ENCODE data around the gene SIGLEC14.
"Not testable (repeated sequence)": the region's sequence is repeated elsewhere in the genome, so short reads cannot be mapped to it uniquely, and the experiment has no call there.

Gene SIGLEC14, protein sequence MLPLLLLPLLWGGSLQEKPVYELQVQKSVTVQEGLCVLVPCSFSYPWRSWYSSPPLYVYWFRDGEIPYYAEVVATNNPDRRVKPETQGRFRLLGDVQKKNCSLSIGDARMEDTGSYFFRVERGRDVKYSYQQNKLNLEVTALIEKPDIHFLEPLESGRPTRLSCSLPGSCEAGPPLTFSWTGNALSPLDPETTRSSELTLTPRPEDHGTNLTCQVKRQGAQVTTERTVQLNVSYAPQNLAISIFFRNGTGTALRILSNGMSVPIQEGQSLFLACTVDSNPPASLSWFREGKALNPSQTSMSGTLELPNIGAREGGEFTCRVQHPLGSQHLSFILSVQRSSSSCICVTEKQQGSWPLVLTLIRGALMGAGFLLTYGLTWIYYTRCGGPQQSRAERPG

DNA sequence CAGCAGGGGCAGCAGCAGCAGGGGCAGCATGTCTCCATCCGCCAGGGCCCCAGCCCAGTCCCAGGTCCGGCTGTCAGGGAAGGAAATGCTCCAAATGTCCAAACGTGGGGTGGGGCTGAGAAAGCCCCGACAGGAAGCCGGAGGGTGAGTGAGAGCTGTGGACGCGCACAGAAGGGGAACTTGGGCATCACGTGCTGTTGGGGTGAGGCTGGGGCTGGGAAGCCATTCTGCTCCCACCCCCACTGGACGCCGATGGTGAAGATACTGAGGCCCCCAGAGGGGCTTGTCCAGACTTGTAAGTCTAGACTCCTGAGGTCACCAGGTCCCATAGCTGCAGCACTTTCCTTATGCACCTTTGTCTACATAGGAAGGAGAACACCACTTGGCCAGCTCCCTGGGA is at the start of gene SIGLEC14:
Gene SIGLEC14, minus strand, starts transcription at position 96 of the 400 bp plus-strand sequence. Its CDS starts 66 bp downstream, at position 30.
- DNase-seq, result not testable (repeated sequence)

DNA sequence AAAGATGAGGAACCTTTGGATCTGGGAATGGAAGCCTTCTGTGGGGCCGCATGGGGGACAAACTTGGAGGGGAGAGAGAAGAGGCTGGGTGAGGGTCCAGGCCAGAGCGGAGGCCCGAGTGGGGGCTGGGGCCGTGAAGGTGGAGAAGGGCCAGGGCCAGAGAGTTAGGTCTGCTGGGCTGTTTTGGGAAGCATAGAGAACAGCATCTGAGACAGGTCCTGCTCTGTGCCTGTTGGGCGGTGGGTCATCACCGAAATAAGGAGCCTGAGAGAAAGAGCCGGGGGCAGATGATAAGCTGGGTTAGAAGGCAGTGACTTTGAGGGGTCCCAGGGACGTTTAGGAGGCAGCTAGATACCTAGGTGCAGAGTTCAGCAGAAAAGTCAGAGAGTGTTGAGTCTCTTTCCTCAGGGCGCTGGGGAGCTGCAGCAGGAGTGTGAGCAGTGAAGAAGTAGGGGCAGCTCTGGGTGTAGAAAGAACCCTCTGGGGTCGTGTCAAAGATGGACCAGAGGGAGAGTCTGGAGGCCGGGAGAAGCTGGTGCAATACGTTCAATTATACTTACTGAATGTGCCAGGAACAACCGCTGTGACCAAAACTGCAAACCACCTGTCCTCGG is 49.2 kb upstream of the SIGLEC14 start:
- DNase-seq, result no peak

DNA sequence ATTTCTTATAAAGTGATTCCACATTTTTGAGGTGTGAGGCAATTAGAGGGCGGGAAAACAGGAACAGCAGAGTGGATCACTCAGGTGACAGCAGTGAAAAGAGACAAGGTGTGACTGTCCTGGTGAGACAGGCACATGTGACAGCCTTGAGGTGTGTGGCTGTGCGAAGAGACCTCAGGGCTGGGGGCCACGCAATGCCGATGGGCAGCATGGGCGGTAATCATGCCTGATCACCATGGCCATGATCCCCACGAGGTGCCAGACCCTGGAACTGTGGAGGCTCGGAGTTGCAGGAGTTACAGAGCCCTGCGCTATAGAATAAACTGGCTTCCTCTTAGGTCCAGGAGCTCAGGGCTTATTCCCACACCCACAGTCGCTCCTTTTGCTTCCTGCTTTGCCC is 48.5 kb upstream of the SIGLEC14 start:
- no peak for DNase-seq

DNA sequence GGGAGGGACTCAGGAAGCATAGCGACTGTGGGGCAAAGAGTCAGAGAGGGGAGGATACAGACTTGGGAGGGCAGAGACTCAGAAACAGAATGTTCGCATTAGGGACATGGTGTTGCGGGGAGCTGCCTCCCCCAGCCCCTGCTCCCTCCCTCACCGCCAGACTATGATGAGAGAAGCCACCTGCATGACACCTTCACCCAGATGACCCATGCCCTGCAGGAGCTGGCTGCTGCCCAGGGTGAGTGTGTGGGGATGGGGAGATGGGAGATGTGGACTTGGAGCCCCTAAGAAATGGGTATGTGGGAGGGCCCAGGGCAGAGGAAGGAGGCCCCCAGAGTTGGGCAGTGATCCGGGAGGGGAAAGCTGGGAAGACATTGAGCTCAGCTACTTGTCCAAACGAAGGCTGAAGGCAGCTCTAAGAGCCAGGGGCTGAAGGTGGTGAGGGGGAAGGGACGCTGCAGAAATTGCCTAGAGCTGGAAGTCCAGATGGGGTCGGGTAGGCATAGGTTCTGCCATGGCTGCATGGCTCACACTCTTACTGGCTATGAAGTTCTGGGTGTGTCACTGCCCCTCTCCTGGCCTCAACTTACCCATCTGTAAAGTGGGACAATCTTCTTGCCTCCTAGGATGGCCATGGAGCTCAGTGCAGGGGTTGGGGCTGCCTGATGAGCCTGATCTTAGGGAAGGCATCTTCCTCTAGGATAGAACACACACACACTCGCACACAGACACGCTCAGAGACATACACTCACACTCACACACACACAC is 47.9 kb upstream of the SIGLEC14 start:
- DNase-seq, result no peak

DNA sequence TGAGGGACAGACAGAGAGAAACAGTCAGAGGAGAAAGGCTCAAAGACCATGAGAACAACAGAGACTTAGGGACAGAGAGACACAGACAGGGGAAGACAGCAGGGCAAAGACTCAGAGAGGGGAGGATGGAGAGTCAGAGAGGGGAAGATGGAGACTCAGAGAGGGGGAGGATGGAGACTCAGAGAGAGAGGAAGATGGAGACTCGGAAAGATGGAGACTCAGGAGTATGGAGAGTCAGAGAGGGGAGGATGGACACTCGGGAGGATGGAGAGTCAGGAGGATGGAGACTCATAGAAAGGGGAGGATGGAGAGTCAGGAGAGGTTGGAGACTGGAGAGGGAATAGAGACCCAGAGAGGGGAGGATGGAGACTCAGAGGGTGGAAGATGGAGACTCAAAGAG is 47.2 kb upstream of the SIGLEC14 start:
- DNase-seq, result no peak

DNA sequence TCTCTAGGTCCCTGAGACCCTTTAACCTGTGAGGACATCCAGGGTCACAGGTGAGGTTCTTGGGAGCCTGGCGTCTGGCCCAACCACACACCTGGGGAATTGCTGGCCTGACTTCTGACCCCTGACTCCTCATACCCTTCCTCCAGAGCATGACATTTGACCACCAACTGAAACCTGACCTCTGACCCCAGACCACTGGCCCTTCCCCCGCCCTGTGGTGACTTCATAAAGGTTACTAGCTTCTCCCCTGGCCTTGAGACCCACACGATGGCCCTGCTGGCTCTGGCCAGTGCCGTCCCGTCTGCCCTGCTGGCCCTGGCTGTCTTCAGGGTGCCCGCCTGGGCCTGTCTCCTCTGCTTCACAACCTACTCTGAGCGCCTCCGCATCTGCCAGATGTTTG is 46.6 kb upstream of the SIGLEC14 start, which contains the start of gene SPACA6:
Gene SPACA6, plus strand, starts transcription at position 71 of the 400 bp plus-strand sequence. Its CDS starts 197 bp downstream, at position 268.
- no peak for DNase-seq

DNA sequence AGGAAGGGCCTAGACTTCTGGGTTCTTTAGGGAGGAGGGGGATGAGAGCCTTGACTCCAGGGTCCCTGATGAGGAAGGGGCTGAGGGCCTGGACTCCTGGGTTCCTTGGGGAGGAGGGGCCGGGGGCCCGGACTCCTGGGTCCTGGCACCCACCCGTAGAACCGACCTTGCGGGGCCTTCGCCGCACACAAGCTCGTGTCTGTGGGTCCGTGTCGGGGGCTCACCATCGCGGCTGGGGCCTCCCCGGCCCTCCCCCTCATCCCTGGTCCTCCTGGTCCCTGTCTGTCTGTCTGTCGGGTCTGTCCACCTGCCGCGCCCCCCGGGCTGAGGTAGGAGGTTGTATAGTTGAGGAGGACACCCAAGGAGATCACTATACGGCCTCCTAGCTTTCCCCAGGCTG is 45.8 kb upstream of the SIGLEC14 start:
- DNase-seq, result no peak

DNA sequence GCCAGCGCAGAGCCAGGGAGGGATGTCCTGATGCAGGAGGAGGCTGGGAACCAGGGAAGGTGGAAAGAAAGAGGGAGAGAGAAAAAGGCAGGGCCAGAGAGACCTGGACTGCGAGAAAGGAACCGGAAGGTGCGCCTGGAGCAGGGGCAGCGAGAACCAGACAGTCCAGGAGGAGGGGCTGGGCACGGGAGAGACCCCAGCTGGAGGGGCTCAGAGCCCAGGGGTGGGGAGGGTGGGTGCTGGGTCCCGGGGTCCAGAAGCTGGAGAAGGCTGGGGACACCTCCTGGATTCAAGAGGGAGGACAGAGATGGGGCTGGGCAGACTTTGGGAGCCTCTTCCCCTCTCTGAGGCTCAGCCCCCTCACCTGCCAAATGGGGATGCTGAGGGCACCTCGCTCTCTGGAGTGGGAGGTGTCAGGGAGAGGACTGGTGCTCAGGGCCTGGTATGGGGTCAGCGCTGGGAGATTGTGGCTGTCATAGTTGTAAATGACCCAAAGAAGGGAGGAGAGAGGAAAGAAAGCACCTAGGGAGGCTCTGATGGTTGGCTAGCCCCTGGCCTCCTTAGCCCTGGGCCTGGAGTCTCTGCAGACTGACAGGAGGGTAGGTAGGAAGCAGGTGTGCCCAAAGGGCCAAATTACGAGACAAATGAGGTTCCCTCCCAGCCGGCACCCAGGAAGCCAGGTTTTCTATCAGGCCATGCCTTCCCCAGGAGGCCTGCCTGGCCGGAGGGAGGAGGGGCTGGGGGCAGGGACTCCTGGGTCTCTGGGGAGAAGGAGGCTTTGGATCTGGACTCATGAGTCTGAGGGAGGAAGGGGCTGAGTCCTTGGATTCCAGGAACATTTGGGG is 45.2 kb upstream of the SIGLEC14 start:
- no peak for DNase-seq

DNA sequence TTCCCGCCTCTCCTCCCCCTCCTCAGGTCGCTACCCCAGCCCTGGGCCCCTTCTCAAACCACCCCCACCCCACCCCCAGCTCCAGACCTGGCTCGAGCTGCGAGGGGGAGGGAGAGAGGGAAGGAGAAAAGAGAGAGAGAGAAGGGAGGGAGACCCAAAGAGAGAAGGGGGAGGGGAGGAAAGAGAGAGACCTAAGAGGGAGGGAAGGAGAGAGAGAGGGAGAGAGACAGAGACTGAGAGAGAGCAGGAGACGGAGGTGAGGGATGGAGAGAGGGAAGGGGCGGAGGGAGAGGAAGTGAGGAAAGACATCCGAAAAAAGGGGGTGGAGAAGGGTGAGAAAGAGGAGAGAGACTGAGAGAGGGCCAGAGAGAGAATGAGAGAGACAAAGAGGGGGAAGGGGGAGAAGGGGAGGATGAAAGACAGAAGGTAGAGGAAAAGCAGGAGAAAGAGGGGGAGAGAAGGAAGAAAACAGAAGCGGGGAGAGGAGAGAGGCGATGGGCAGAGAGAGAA is 44.5 kb upstream of the SIGLEC14 start:
- peak in 1 of 2 experiments; percentile 51 for DNase-seq

DNA sequence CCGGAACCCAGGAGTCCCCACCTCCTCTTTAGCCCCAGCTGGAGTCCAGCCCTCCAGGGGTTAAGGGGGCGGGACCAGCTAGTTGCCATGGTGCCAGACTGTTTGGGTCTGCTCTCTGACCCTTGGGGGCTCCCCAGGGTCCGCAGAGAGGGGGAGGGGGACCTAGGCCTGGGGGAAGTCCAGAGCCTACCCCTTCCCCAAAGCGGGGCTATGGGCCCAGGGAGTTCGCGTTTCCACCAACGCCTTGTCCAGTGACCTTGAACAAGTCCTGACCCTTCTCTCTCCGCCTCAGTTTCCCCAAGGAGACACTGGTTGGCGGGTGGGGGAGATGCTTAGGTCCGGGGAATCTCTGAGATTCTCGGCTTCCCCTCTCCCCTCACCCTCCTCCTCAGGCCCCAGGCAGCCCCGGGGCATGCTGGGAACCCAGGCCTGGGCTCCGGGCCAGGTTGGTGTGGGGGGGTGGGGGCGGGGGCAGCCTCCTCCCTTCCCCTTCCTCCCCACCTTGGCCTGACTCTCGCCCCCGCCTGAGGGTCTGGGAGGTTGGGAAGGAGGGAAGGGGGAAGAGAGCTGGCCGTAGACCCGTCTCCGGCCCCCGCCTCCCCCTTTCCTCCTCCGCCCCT is 43.9 kb upstream of the SIGLEC14 start:
- DNase-seq, result peak; percentile 51 to 59

DNA sequence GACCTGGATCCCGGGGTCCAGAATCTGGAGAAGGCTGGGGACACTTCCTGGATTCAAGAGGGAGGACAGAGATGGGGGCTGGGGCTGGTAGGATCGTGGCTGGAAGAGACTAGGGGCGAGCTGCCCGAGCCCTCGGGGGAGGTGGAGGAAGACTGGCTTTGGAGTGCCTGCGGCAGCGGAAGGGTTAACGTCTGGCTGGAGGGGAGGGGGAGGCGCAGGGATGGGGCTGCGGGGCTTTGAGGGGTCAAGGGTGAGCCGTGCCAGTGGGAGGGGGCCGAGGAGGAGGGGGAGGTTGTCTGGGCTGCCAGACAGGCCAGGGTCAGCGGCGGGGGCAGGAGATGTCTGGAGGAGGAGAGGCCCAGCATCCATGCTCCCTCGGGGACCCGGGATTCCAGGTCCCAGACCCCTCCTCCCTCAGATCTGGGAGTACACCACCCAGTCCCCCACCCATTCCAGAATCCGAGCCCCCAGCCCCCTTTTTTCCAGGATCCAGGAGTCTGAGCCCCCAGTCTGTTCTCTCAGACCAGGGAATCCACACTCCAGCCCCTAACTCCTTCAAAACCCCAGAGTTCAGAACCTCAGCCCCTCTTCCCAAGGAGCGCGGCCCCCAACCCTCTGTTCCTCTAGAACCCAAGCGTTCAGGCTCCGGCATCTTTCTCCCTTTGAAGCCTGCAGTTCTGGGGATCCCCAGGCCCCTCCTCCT is 43.3 kb upstream of the SIGLEC14 start:
- peak; percentile 15 to 35 for DNase-seq

DNA sequence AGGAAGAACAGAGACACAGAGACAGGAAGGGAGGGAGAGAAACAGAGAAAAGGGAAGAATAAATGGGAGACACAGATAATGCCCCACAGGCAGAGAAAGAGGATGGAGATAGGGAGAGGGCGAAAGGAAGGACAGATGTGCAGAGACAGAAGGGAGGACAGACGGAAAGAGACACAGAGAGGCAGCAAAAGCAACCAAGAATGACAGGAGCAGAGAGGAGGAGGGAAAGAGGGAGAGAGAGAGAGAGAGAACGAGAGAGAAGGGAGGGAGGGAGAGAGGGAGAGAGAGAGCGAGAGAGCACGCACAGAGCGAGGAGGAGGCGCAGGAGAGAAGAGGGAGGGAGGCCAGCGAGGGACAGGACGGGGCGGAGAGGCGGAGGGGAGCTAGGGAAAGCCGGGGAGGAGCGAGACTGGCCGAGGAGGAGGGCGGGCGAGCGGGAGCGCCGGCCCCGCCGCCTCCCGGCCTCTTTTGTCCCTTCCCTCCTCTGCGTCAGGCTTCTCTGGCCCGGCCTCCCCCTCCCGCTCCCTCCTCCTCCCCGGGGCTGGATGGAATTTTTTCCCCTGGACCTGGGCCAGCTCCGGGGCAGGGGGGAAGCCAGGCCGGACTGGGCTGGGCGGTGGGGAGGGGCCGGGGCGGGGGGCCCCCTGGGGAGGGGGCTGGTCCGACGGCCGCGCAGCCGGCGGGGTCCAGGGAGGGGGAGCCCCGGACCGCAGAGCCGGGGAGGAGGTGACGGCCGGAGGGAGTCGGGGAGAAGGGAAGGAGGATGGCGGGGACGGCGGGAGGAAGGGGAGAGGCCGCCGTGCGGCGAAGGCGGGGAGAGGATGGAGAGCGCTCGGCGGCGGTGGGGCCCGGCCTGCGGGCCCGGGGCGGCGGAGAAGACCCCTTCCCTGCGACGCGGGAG is 42.3 kb upstream of the SIGLEC14 start:
- DNase-seq, result peak; percentile 68 to 77

DNA sequence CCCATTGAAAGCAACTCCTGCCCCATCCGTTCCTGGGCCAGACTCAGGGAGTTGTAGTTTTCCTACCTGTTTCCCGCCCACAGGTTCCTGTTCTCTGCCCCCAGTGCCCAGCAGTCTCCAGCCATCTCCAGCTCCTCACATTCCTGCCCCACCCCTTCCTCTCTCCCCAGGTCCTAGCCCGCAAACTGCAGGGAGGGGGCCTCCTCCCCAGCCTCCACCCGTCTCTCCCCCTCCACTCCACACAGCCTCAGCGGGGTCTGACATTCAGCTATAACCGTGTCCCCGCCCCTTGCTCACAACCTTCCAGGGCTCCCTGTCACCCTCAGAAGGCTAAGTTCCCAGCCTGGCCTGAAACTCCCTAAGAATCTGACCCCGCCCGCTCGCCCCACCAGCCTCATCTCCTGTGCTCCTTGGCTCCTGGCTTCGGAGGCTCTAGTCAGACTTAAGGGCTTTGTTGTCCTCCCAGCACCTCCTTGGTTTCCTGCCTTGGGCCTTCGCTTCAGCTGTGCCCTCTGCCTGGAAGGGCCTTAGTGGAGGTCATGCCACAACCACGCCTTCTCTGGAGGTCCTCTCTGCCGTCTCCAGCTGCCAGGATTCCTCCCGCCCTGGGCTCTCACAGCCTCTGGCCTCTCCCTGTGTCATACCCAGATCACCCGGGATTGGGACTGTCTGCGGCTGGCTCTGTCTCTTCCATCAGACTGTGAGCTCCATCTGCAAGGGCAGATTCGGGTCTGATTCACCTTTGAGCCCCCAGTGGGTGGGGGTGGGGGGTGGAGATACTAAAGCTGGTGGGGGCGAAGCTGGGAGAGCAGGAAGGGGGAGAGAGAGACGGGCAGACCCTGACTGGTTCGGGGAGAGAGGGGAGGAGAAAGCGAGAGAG is 41.4 kb upstream of the SIGLEC14 start:
- DNase-seq, result peak; percentile 21 to 31

DNA sequence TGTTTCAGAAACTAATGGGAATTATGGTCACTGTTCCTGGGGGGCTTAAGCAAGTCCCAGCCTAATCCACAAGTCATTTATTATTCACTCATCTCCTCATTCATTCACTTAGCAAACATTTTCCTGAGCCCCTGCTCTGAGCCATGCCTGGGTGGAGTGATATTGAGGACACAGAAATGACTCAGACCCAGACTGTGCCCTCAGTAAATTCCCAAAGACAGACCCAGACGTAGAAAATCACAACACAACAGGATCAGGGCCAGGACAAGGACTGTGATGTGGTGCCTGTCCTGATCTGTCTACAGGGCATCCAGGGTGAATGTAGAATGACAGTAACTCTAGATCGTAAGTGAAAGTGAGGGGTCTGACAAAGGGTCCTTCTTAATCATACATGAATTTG is 39.5 kb upstream of the SIGLEC14 start:
- no peak for DNase-seq

DNA sequence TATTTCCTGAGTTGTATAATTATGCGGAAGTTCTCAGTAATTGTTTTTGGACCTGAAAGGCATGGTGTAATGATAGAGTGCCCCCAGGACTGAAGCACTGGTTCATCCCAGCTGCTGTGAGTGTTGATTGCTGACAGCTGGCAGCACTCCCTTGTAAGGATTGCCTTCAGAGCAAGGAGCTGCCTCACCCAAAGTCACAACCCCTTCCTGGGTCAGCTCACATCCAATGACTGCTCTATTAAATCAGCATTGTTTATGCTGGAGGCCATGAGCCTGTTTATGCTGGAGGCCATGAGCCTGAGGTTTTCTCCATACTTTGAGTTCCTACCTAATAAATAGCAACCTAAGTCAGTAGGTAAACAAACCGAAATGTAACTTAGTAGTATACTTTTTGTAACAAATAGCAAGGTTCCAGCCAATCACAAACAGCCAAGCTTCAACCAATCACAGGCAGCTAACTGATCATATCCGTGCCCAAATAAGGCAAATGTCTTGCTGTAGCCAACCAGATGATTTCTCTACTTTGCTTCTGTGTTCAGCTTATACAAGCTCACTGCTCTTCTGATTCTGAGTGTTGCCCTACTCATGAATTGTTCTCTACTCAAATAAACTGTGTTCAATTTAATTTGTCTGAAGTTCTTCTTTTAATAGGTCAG is 34.8 kb upstream of the SIGLEC14 start:
- DNase-seq, result no peak

DNA sequence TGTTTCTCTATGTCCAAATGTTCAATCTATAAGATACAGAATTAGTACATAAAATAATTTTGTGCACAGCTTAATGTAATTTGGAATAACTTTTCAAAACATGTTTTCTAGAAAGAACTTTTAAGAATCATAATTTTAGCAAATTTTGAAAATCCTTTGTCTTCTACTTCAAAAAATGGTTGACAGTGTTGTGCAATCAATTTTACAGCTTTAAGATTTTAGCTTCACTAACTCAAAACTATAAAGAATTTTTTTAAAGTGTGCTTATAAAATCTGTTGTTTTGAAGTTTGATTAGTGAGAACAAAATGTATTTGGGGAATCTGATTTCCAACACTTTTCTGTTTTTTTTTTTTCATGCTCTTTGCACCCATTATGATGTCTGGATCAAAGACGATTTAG is 33.8 kb upstream of the SIGLEC14 start:
- no peak for DNase-seq

DNA sequence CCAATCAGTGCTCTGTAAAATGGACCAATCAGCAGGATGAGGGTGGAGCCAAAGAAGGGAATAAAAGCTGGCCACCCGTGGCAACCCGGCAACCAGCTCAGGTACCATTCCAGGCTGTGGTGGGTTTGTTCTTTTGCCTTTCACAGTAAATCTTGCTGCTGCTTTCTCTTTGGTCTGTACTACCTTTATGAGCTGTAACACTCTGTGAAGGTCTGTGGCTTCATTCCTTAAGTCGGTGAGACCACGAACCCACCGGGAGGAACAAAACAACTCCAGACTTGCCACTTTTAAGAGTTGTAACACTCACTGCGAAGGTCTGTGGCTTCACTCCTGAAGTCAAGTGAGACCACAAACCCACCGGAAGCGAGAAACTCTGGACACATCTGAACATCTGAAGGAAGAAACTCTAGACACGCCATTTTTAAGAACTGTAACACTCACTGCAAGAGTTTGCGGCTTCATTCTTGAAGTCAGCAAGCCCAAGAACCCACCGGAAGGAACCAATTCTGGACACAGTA is 30.0 kb upstream of the SIGLEC14 start:
- DNase-seq, result no peak

DNA sequence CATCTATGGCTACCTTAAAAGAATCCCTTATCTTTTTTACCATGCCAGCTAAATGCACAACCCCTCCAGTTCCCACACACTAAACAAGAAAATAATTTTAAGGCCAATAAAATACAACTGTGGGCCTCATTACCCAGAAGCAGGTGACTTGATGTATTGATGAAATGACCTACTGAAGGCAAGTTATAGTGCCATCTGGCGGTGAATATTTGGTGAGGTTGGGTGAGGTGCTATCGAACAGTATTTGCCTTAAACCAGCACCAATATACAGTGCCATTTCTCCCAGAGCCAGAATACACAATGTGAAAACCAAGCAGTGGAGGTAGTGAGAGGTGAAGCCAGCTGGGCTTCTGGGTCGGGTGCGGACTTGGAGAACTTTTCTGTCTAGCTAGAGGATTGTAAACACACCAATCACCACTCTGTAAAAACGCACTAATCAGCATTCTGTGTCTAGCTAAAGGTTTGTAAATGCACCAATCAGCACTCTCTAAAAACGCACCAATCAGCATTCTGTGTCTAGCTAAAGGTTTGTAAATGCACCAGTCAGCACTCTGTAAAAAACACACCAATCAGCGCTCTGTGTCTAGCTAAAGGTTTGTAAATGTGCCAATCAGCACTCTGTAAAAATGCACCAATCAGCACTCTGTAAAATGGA is 29.4 kb upstream of the SIGLEC14 start:
- DNase-seq, result peak; percentile 27 to 42

Measured in Kasumi-1 (cell line).